K562 (cell line): ENCODE results near the gene PLEKHA5. TPM values are rescaled to one million over a fixed set of nuclear protein-coding genes. Genes with fewer than 3 reads are reported as not detected.
"Not testable (repeated sequence)": the region's sequence is repeated elsewhere in the genome, so short reads cannot be mapped to it uniquely, and the experiment has no call there.

Experiments used
- ATAC-seq: fragments of 200-7000 bp; cut with Tn5 transposase; 3 replicates; pipeline ENCODE4 v1.9.1; 2020; ENCODE audit warnings: moderate library complexity
- BruUV-seq: library from RNA; stranded (reverse); fragments of 400-500 nt; replicated peaks from 2 replicates; lab custom pipeline; 2021; lab: Mats Ljungman, UMichigan
- CTCF ChIA-PET: fragments of 300-600 bp; formaldehyde crosslinking; extraction: SDS; loops from one replicate; lab custom pipeline; 2021; ENCODE audit warnings: low intra/inter-chr PET ratio; lab: Yijun Ruan, JAX
- POLR2A ChIA-PET: fragments of 300-600, 350-650 bp; sonication (Branson Sonifier 250); formaldehyde crosslinking; extraction: SDS; loops from one replicate; lab custom pipeline; 2021; ENCODE audit warnings: antibody characterized with exemption, inconsistent platforms; lab: Yijun Ruan, JAX
- DNase-seq, 4 experiments: peaks; one replicate each; pipeline versions ENCODE4 v3.0.0 to v3.0.0-alpha.2; 2011 to 2018; ENCODE audit warnings: low spot score in 3 of 4, mixed read lengths in 3 of 4; ENCODE audit errors: extremely low read depth in 1 of 4
- FAIRE-seq: peaks from 2 replicates; lab custom pipeline; 2011; peaks lifted over from hg19 to GRCh38; lab: Jason Lieb, UNC
- H2AFZ ChIP-seq: 2 replicates; pipeline ENCODE4 v1.6.0; 2011; ENCODE audit warnings: low read depth, low read length, control low read depth, inconsistent platforms
- H3K27ac ChIP-seq: fragments of 200-600 bp; 3 replicates; pipeline ENCODE4 v1.8.0; 2011; ENCODE audit warnings: low read depth, mild to moderate bottlenecking, control low read depth, inconsistent platforms, low read length, moderate library complexity, mixed read lengths; ENCODE audit errors: extremely low read depth
- H3K27me3 ChIP-seq, 2 experiments: fragments of 300-600 bp in 1 of 2; 2 replicates in 1 of 2; 3 replicates in 1 of 2; pipeline versions ENCODE4 v1.6.0 to v1.8.0; 2011; ENCODE audit warnings: inconsistent platforms in 2 of 2, low read length in 2 of 2, mild to moderate bottlenecking in 1 of 2, mixed read lengths in 1 of 2, moderate library complexity in 1 of 2; ENCODE audit not compliant: control insufficient read depth in 2 of 2, insufficient read depth in 2 of 2
- H3K36me3 ChIP-seq: fragments of 300-600 bp; 3 replicates; pipeline ENCODE4 v1.8.0; 2011; ENCODE audit warnings: mild to moderate bottlenecking, low read length, inconsistent platforms; ENCODE audit not compliant: control insufficient read depth, insufficient read depth
- H3K4me1 ChIP-seq, 2 experiments: fragments of 200-600 bp in 1 of 2; replicated peaks in 1 of 2; 2 replicates in 1 of 2; 3 replicates in 1 of 2; pipeline versions ENCODE4 v1.5.1 to v1.8.0; 2011; ENCODE audit warnings: inconsistent platforms in 2 of 2, low read length in 2 of 2, mild to moderate bottlenecking in 1 of 2, mixed read lengths in 1 of 2, moderate library complexity in 1 of 2; ENCODE audit not compliant: control insufficient read depth in 2 of 2, insufficient read depth in 2 of 2
- H3K4me2 ChIP-seq: 2 replicates; pipeline ENCODE4 v1.6.1; 2011; ENCODE audit warnings: low read length, control low read depth, inconsistent platforms, mixed read lengths; ENCODE audit not compliant: insufficient read depth
- H3K4me3 ChIP-seq: fragments of 200-600 bp; sonication (generic), shearing (Covaris generic); 2 replicates; pipeline ENCODE4 v1.5.1; 2016; ENCODE audit warnings: control low read depth, inconsistent platforms
- H3K79me2 ChIP-seq: fragments of 200-600 bp; 3 replicates; pipeline ENCODE4 v1.8.0; 2011; ENCODE audit warnings: low read length, inconsistent platforms; ENCODE audit not compliant: control insufficient read depth, insufficient read depth
- H3K9ac ChIP-seq, 2 experiments: 2 replicates each; pipeline versions ENCODE4 v1.6.0 to v1.6.1; 2011; ENCODE audit warnings: low read depth in 2 of 2, low read length in 2 of 2, control low read depth in 1 of 2, inconsistent platforms in 1 of 2, mild to moderate bottlenecking in 1 of 2, mixed read lengths in 1 of 2; ENCODE audit not compliant: insufficient read depth in 1 of 2
- H3K9me1 ChIP-seq: one replicate; pipeline ENCODE4 v1.6.0; 2011; ENCODE audit warnings: inconsistent platforms, mild to moderate bottlenecking, low read length, moderate library complexity; ENCODE audit not compliant: control insufficient read depth, insufficient read depth
- H3K9me3 ChIP-seq: replicated peaks from 2 replicates; pipeline ENCODE4 v1.5.1; 2011; ENCODE audit warnings: low read depth, low read length, inconsistent platforms; ENCODE audit not compliant: control insufficient read depth, insufficient read depth
- H4K20me1 ChIP-seq: replicated peaks from 2 replicates; pipeline ENCODE4 v1.6.1; 2011; ENCODE audit warnings: low read length, inconsistent platforms, mixed read lengths; ENCODE audit not compliant: control insufficient read depth, insufficient read depth
- ERF ChIP-seq: fragments of 450-650 bp; formaldehyde crosslinking; IDR thresholded peaks from 2 replicates; pipeline ENCODE4 v1.4.0; 2020; ENCODE audit warnings: mild to moderate bottlenecking, mixed read lengths
- GTF2F1 ChIP-seq: IDR thresholded peaks from 2 replicates; pipeline ENCODE4 v1.6.1; 2011; ENCODE audit warnings: low read depth, low read length, improper control_type of control experiment
- KDM2B ChIP-seq: fragments of 250-450 bp; sonication (Bioruptor Pico); IDR thresholded peaks from 2 replicates; pipeline ENCODE4 v1.8.0; 2021; ENCODE audit warnings: mild to moderate bottlenecking, moderate library complexity
- MCM2 ChIP-seq: fragments of 450-650 bp; IDR thresholded peaks from 2 replicates; pipeline ENCODE4 v1.6.1; 2017; ENCODE audit warnings: low read depth, mild to moderate bottlenecking
- NCOA4 ChIP-seq: fragments of 450-650 bp; IDR thresholded peaks from 2 replicates; pipeline ENCODE4 v1.6.1; 2018; ENCODE audit warnings: mild to moderate bottlenecking; ENCODE audit not compliant: partially characterized antibody
- NFE2 ChIP-seq: IDR thresholded peaks from 2 replicates; pipeline ENCODE4 v1.6.1; 2014; ENCODE audit warnings: antibody characterized with exemption, low read depth
- NR1H2 ChIP-seq: sonication (generic); formaldehyde crosslinking; IDR thresholded peaks from 2 replicates; pipeline ENCODE4 v1.4.0; 2020; ENCODE audit warnings: mild to moderate bottlenecking, missing genetic modification reagents
- RFX1 ChIP-seq: fragments of 450-650 bp; IDR thresholded peaks from 2 replicates; pipeline ENCODE4 v1.6.1; 2016; ENCODE audit warnings: mild to moderate bottlenecking, moderate library complexity
- SIN3B ChIP-seq: fragments of 450-650 bp; IDR thresholded peaks from 2 replicates; pipeline ENCODE4 v1.6.1; 2017; ENCODE audit warnings: low read depth, mild to moderate bottlenecking, moderate library complexity
- SIRT6 ChIP-seq: IDR thresholded peaks from one replicate; pipeline ENCODE4 v1.6.1; 2012; ENCODE audit warnings: low read depth, mild to moderate bottlenecking, control low read depth, inconsistent platforms, low read length, moderate library complexity
- SPI1 ChIP-seq: IDR thresholded peaks from 2 replicates; pipeline ENCODE4 v1.6.1; 2011; ENCODE audit warnings: low read depth, low read length, control low read depth, borderline replicate concordance
- ZNF253 ChIP-seq: fragments of 250-450 bp; sonication (Bioruptor Pico); conservative IDR thresholded peaks from 2 replicates; pipeline ENCODE4 v1.6.1; 2021; ENCODE audit warnings: mild to moderate bottlenecking
- ZNF316 ChIP-seq: fragments of 450-650 bp; IDR thresholded peaks from 2 replicates; pipeline ENCODE4 v1.6.1; 2016
- WGBS: fragments of 100-300 bp; shearing (Covaris generic); methylation state at CpG from one replicate; pipeline ENCODE4 v1.1.6; 2016; ENCODE audit warnings: low coverage, mixed read lengths; ENCODE audit not compliant: insufficient coverage; ENCODE audit errors: missing lambda C conversion rate; 5-methylcytosine and 5-hydroxymethylcytosine counted together
- in situ Hi-C: fragments of 300-500 bp; cut with MboI; formaldehyde crosslinking; loops from 4 replicates; pipeline ENCODE4 v1.15.0; 2018; ENCODE audit warnings: inconsistent platforms, mixed read lengths
- intact Hi-C: fragments of 100-400 bp; cut with micrococcal nuclease; formaldehyde crosslinking; loops from 2 replicates; pipeline ENCODE4 v1.14.2; 2022
- polyA plus RNA-seq, 8 experiments: library from polyadenylated mRNA; depleted of rRNA in 4 of 8; stranded (reverse) in 5 of 8; unstranded in 3 of 8; fragments of >200 nt; fragmentation: Nextera tagmentation in 2 of 8; fragmentation: Illumina TruSeq in 1 of 8; extraction: Ambion mirVana in 2 of 8; extraction: Trizol in 1 of 8; gene quantifications; 2 replicates each; pipeline versions ENCODE4 v1.2.1 to v1.2.3, GENCODE V29; 2011 to 2014; ENCODE audit warnings: inconsistent platforms in 1 of 8, missing spikeins in 1 of 8
- total RNA-seq, 7 experiments: library from RNA; depleted of rRNA in 6 of 7; stranded (reverse); fragments of >200 nt in 6 of 7; fragmentation: Illumina TruSeq in 2 of 7; extraction: Trizol in 2 of 7; gene quantifications; 2 replicates each; pipeline versions ENCODE4 v1.2.1 to v1.2.3, GENCODE V29; 2011 to 2021; ENCODE audit warnings: low replicate concordance in 1 of 7
- TF ChIP-seq, protein P1 (sequence below): fragments of 250-450 bp; sonication (Bioruptor Pico); IDR thresholded peaks from 2 replicates; pipeline ENCODE4 v1.4.0; 2020; ENCODE audit warnings: mild to moderate bottlenecking, moderate library complexity

PLEKHA5 gene
- total and polyA plus RNA-seq, 9 of the 15 experiments (the other 6 are each of a cell fraction or from before 2014, with no cell fraction given): 7.2 to 26.2 (median 17.4) TPM

DNA sequence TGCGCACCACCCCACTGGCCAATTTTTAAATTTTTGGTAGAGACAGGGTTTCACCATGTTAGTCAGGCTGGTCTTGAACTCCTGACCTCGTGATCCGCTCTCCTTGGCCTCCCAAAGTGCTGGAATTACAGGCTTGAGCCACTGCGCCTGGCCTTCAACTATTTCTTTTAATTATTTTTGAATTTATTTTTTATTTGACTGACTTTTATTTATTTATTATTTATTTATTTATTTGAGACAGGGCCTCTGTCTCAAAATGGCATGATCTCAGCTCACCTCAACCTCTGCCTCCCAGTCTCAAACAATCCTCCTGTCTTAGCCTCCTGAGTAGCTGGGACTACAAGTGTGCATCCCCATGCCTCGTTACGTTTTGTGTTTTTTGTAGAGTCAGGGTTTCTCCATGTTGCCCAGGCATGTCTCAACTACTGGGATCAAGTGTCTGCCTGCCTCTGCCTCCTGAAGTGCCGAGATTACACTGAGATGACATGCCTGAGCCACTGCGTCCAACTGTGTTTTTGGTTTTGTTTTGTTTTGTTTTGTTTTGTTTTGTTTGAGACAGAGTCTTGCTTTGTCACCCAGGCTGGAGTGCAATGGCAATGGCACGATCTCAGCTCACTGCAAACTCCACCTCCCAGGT lies 271.2 kb downstream of the PLEKHA5 start:
- H3K9me1 ChIP-seq, CTCF ChIA-PET, H4K20me1 ChIP-seq, H3K9ac ChIP-seq, H2AFZ ChIP-seq, in situ Hi-C loops, H3K4me3 ChIP-seq, H3K4me1 ChIP-seq, H3K27ac ChIP-seq, H3K4me2 ChIP-seq, DNase-seq, H3K36me3 ChIP-seq, FAIRE-seq, H3K9me3 ChIP-seq, ATAC-seq, POLR2A ChIA-PET, BruUV-seq, H3K79me2 ChIP-seq, intact Hi-C loops: not testable (repeated sequence)
- 29% methylated on average over 6 of the region's 9 CpGs for WGBS
- TF ChIP-seq ZNF316: peak; percentile 27; the same call in 1 of the 2 replicates
- H3K27me3 ChIP-seq: peaks cover 0 to 13% of the 10 kb centered on the region in 2 experiments; a peak in 3 of 5 replicates

DNA sequence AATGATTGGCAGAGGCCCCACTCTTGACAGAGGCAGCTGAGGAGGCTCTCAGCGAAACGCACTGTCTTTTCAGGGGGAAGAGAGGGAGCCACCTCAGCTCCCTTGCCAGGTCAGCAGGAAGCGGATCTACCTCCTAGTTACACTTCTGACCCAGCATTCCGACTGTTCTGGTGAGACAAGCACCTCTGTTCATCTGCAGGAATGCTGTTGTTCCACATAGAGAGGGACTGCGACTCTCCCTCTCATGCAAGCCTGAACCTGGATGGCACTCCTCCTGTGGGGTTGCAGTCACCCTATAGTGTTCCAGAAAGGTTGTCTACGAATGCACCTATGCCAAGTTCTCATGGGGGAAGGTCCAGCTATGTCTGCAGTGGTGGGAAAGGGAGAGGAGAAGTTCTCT lies 272.7 kb downstream of the PLEKHA5 start:
- WGBS: 8% methylated on average over 4 of the region's 6 CpGs
- H3K9me1 ChIP-seq: no peaks in the 10 kb centered on the region
- TF ChIP-seq NR1H2 (CRISPR knock-in tag) (no peak), ZNF253 (no peak), GTF2F1 (no peak), NCOA4 (no peak), NFE2 (no peak), RFX1 (no peak), SPI1 (no peak), SIN3B (no peak), KDM2B (CRISPR knock-in tag) (no peak), SIRT6 (no peak), ERF (CRISPR knock-in tag) (no peak), MCM2 (no peak)
- TF ChIP-seq, protein P1, sequence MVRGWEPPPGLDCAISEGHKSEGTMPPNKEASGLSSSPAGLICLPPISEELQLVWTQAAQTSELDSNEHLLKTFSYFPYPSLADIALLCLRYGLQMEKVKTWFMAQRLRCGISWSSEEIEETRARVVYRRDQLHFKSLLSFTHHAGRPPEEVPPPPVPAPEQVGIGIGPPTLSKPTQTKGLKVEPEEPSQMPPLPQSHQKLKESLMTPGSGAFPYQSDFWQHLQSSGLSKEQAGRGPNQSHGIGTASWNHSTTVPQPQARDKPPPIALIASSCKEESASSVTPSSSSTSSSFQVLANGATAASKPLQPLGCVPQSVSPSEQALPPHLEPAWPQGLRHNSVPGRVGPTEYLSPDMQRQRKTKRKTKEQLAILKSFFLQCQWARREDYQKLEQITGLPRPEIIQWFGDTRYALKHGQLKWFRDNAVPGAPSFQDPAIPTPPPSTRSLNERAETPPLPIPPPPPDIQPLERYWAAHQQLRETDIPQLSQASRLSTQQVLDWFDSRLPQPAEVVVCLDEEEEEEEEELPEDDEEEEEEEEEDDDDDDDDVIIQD (CRISPR knock-in tag): no peak
- TF ChIP-seq, all 486 proteins: peak for 0
- H3K27ac ChIP-seq: no peak overlapping the region
- no peaks in the 10 kb centered on the region for H4K20me1 ChIP-seq
- CTCF ChIA-PET: no interaction called here
- no peak overlapping the region for H3K4me3 ChIP-seq
- in situ Hi-C loops (no loop called here), intact Hi-C loops (no loop called here)
- no peak for ATAC-seq
- H2AFZ ChIP-seq: no peak overlapping the region
- no peaks in the 10 kb centered on the region for H3K36me3 ChIP-seq
- no peaks in the 10 kb centered on the region; a peak in 2 of 5 replicates for H3K4me1 ChIP-seq
- H3K27me3 ChIP-seq: peaks cover 0 to 9% of the 10 kb centered on the region in 2 experiments; a peak in 3 of 5 replicates
- POLR2A ChIA-PET: no interaction called here
- no peak for FAIRE-seq
- no peaks in the 10 kb centered on the region for H3K9me3 ChIP-seq
- no peak for DNase-seq
- no peaks in the 10 kb centered on the region for H3K79me2 ChIP-seq
- H3K9ac ChIP-seq: no peak overlapping the region
- no peak overlapping the region for H3K4me2 ChIP-seq
- BruUV-seq: no TSS peak
